HCT116 (cell line): ENCODE results near the gene ATG4A. TPM values are rescaled to one million over a fixed set of nuclear protein-coding genes. Genes with fewer than 3 reads are reported as not detected.

ENCODE experiments used
- ATAC-seq: fragments of 200-7000 bp; cut with Tn5 transposase; 2 replicates; pipeline ENCODE4 v1.9.1; 2020; ENCODE audit warnings: mild to moderate bottlenecking, moderate library complexity
- BruUV-seq: library from RNA; stranded (reverse); fragments of 400-500 nt; replicated peaks from 2 replicates; lab custom pipeline; 2021; lab: Mats Ljungman, UMichigan
- CTCF ChIA-PET: fragments of 300-600 bp; sonication (Branson Sonifier 250); formaldehyde crosslinking; loops from one replicate; lab custom pipeline; 2021; ENCODE audit warnings: antibody characterized with exemption; lab: Charles Lee
- POLR2A ChIA-PET: fragments of 300-600, 350-600 bp; sonication (Branson Sonifier 250); formaldehyde crosslinking; loops from one replicate; lab custom pipeline; 2021; ENCODE audit warnings: antibody characterized with exemption; lab: Charles Lee
- RAD21 ChIA-PET, 2 experiments: fragments of 300-600 bp; sonication (Branson Sonifier 250); formaldehyde crosslinking; loops; one replicate each; lab custom pipeline; 2023; ENCODE audit warnings: low total read pairs in 2 of 2; ENCODE audit not compliant: uncharacterized antibody in 2 of 2, unreplicated experiment in 2 of 2, low non-redundant PET in 1 of 2; lab: Charles Lee
- DNase-seq: peaks from one replicate; pipeline ENCODE4 v3.0.0-alpha.2; 2010; ENCODE audit warnings: low read depth, low spot score
- H2AFZ ChIP-seq: fragments of 200-600 bp; shearing (Covaris generic), sonication (generic); 2 replicates; pipeline ENCODE4 v1.6.1; 2017; ENCODE audit warnings: low read depth, mixed run types, mixed read lengths, antibody characterized with exemption, low read length; ENCODE audit not compliant: poor library complexity, severe bottlenecking
- H3K27ac ChIP-seq: 2 replicates; pipeline ENCODE4 v1.5.1; 2012; ENCODE audit warnings: low read depth, low read length
- H3K27me3 ChIP-seq: fragments of 200-600 bp; sonication (generic); 2 replicates; pipeline ENCODE4 v1.6.1; 2016; ENCODE audit warnings: mixed run types, low read length, mixed read lengths; ENCODE audit not compliant: insufficient read depth
- H3K36me3 ChIP-seq, 2 experiments: fragments of 200-500 bp in 1 of 2; fragments of 200-600 bp in 1 of 2; sonication (Bioruptor generic) in 1 of 2; sonication (generic) in 1 of 2; 2 replicates each; pipeline versions ENCODE4 v1.5.1 to v1.6.1; 2014 to 2016; ENCODE audit warnings: low read length in 2 of 2, inconsistent platforms in 1 of 2, mixed read lengths in 1 of 2, mixed run types in 1 of 2; ENCODE audit not compliant: insufficient read depth in 2 of 2, control insufficient read depth in 1 of 2
- H3K4me1 ChIP-seq, 2 experiments: fragments of 200-600 bp in 1 of 2; sonication (generic) in 1 of 2; 2 replicates each; pipeline versions ENCODE4 v1.5.1 to v1.6.1; 2012 to 2017; ENCODE audit warnings: low read length in 2 of 2, inconsistent platforms in 1 of 2, mild to moderate bottlenecking in 1 of 2, mixed read lengths in 1 of 2, mixed run types in 1 of 2, moderate library complexity in 1 of 2; ENCODE audit not compliant: insufficient read depth in 2 of 2, control insufficient read depth in 1 of 2
- H3K4me2 ChIP-seq: fragments of 200-600 bp; sonication (generic); 2 replicates; pipeline ENCODE4 v1.6.1; 2017; ENCODE audit warnings: mixed run types, low read length, mixed read lengths
- H3K4me3 ChIP-seq, 2 experiments: fragments of 200-600 bp in 1 of 2; sonication (generic) in 1 of 2; replicated peaks in 1 of 2; 2 replicates each; pipeline ENCODE4 v1.5.1; 2011 to 2016; ENCODE audit warnings: low read length in 2 of 2, control low read depth in 1 of 2, low read depth in 1 of 2, mild to moderate bottlenecking in 1 of 2, mixed read lengths in 1 of 2, mixed run types in 1 of 2
- H3K79me2 ChIP-seq: fragments of 200-600 bp; sonication (generic); 2 replicates; pipeline ENCODE4 v1.6.1; 2017; ENCODE audit warnings: mild to moderate bottlenecking, mixed run types, low read length, moderate library complexity, mixed read lengths; ENCODE audit not compliant: insufficient read depth
- H3K9ac ChIP-seq: fragments of 200-600 bp; sonication (generic); 2 replicates; pipeline ENCODE4 v1.6.1; 2016; ENCODE audit warnings: low read length, mixed read lengths
- H3K9me2 ChIP-seq: fragments of 200-600 bp; sonication (generic), shearing (Covaris generic); 2 replicates; pipeline ENCODE4 v1.6.1; 2017; ENCODE audit warnings: mixed run types, mild to moderate bottlenecking, moderate library complexity; ENCODE audit not compliant: insufficient read depth
- H3K9me3 ChIP-seq, 2 experiments: fragments of 200-500 bp in 1 of 2; fragments of 200-600 bp in 1 of 2; sonication (Bioruptor generic) in 1 of 2; sonication (generic) in 1 of 2; 2 replicates each; pipeline ENCODE4 v1.6.1; 2014 to 2017; ENCODE audit warnings: low read length in 2 of 2, mixed read lengths in 2 of 2, inconsistent platforms in 1 of 2, low read depth in 1 of 2, mild to moderate bottlenecking in 1 of 2, mixed run types in 1 of 2, moderate library complexity in 1 of 2; ENCODE audit not compliant: control insufficient read depth in 1 of 2, insufficient read depth in 1 of 2
- H4K20me1 ChIP-seq: fragments of 200-600 bp; sonication (generic), shearing (Covaris generic); 2 replicates; pipeline ENCODE4 v1.6.1; 2017; ENCODE audit warnings: mixed run types, mild to moderate bottlenecking, moderate library complexity; ENCODE audit not compliant: insufficient read depth
- CEBPB ChIP-seq: IDR thresholded peaks from 2 replicates; pipeline ENCODE4 v1.6.1; 2012; ENCODE audit warnings: low read depth
- EGR1 ChIP-seq: IDR thresholded peaks from 2 replicates; pipeline ENCODE4 v1.6.1; 2012; ENCODE audit warnings: low read depth
- ELF1 ChIP-seq: IDR thresholded peaks from 2 replicates; pipeline ENCODE4 v1.6.1; 2012; ENCODE audit warnings: low read depth, borderline replicate concordance
- EZH2phosphoT487 ChIP-seq: fragments of 200-600 bp; IDR thresholded peaks from 2 replicates; pipeline ENCODE4 v1.6.1; 2018; ENCODE audit warnings: antibody characterized with exemption, borderline replicate concordance
- JUND ChIP-seq: IDR thresholded peaks from 2 replicates; pipeline ENCODE4 v1.6.1; 2012
- MAX ChIP-seq: IDR thresholded peaks from 2 replicates; pipeline ENCODE4 v1.6.1; 2012
- RAD21 ChIP-seq: IDR thresholded peaks from 2 replicates; pipeline ENCODE4 v1.6.1; 2012; ENCODE audit warnings: low read depth, mild to moderate bottlenecking
- REST ChIP-seq: IDR thresholded peaks from 2 replicates; pipeline ENCODE4 v1.6.1; 2012; ENCODE audit warnings: low read depth
- SIN3A ChIP-seq: IDR thresholded peaks from 2 replicates; pipeline ENCODE4 v1.6.1; 2012; ENCODE audit warnings: low read depth
- SRF ChIP-seq: IDR thresholded peaks from 2 replicates; pipeline ENCODE4 v1.6.1; 2012; ENCODE audit warnings: low read depth
- YY1 ChIP-seq: IDR thresholded peaks from 2 replicates; pipeline ENCODE4 v1.6.1; 2011; ENCODE audit warnings: low read length, low read depth, moderate library complexity, mild to moderate bottlenecking; ENCODE audit not compliant: insufficient replicate concordance; ENCODE audit errors: extremely low read depth
- ZBTB33 ChIP-seq: IDR thresholded peaks from 2 replicates; pipeline ENCODE4 v1.6.1; 2011; ENCODE audit warnings: mild to moderate bottlenecking, low read length, moderate library complexity; ENCODE audit not compliant: insufficient replicate concordance; ENCODE audit errors: extremely low read depth
- ZNF274 ChIP-seq: fragments of 200-500 bp; sonication (Bioruptor generic); IDR thresholded peaks from 2 replicates; pipeline ENCODE4 v1.6.1; 2014; ENCODE audit warnings: mild to moderate bottlenecking, low read depth, low read length, inconsistent platforms
- intact Hi-C: fragments of 100-400 bp; cut with micrococcal nuclease; formaldehyde crosslinking; loops from 2 replicates; pipeline ENCODE4 v1.10.0; 2022
- total RNA-seq: library from RNA; stranded (reverse); gene quantifications from one replicate; pipeline ENCODE4 v1.2.1, GENCODE V29; 2021; ENCODE audit not compliant: unreplicated experiment

ATG4A gene
- total RNA-seq, 1 experiment from 2014 or later = 4.1 TPM

- no peak overlapping the region for H2AFZ ChIP-seq
- H3K36me3 ChIP-seq = no peaks in the 10 kb centered on the region
- intact Hi-C loops = no loop called here
- no peaks in the 10 kb centered on the region for H4K20me1 ChIP-seq
- H3K9me2 ChIP-seq = no peaks in the 10 kb centered on the region
- CTCF ChIA-PET = no interaction called here
- no peak overlapping the region for H3K4me2 ChIP-seq
- ATAC-seq (no peak), DNase-seq (no peak)
- H3K27me3 ChIP-seq = no peaks in the 10 kb centered on the region
- no peaks in the 10 kb centered on the region for H3K79me2 ChIP-seq
- no peak overlapping the region for H3K27ac ChIP-seq
- no peak for TF ChIP-seq SRF
- no peak for TF ChIP-seq EGR1
- TF ChIP-seq EZH2phosphoT487 = no peak
- no peak for TF ChIP-seq JUND
- no peak for TF ChIP-seq RAD21
- TF ChIP-seq CEBPB = no peak
- no peak for TF ChIP-seq SIN3A
- TF ChIP-seq MAX = no peak
- TF ChIP-seq REST = no peak
- TF ChIP-seq ZBTB33 = no peak
- TF ChIP-seq ZNF274 = no peak
- no peak for TF ChIP-seq YY1
- no peak for TF ChIP-seq ELF1
- TF ChIP-seq, all 23 proteins: peak for 0
- RAD21 ChIA-PET = no interaction called here
- Histone ChIP-seq H3K9ac (no peak overlapping the region), H3K4me1 (no peaks in the 10 kb centered on the region), H3K9me3 (no peaks in the 10 kb centered on the region), H3K4me3 (no peak overlapping the region)
- POLR2A ChIA-PET = no interaction called here
- no TSS peak for BruUV-seq
Measured at GRCh38 chrX:108064613-108065012, 27.0 kb upstream of the ATG4A start.
